HepG2 (cell line): Measurements from ENCODE around the gene ANKRD2. TPM values are rescaled to one million over a fixed set of nuclear protein-coding genes. Genes with fewer than 3 reads are reported as not detected.

Source experiments
- ATF7-NPFF ChIP-seq: sonication (generic); formaldehyde crosslinking; IDR thresholded peaks from 2 replicates; pipeline ENCODE4 v1.8.1; 2023; ENCODE audit warnings: mild to moderate bottlenecking, low read depth, missing genetic modification reagents, moderate library complexity
- DMAP1 ChIP-seq: IDR thresholded peaks from 2 replicates; pipeline ENCODE4 v1.6.1; 2016
- GTF3A ChIP-seq: sonication (generic); formaldehyde crosslinking; conservative IDR thresholded peaks from 2 replicates; pipeline ENCODE4 v1.4.0; 2020; ENCODE audit warnings: mild to moderate bottlenecking, missing genetic modification reagents
- HOXA7 ChIP-seq: sonication (generic); formaldehyde crosslinking; IDR thresholded peaks from 2 replicates; pipeline ENCODE4 v1.8.1; 2022; ENCODE audit warnings: mild to moderate bottlenecking, missing genetic modification reagents, moderate library complexity
- MAFG ChIP-seq: sonication (generic); formaldehyde crosslinking; IDR thresholded peaks from 2 replicates; pipeline ENCODE4 v1.5.1; 2020; ENCODE audit warnings: mild to moderate bottlenecking, missing genetic modification reagents
- NRL ChIP-seq: sonication (generic); formaldehyde crosslinking; IDR thresholded peaks from 2 replicates; pipeline ENCODE4 v1.5.0; 2020; ENCODE audit warnings: missing genetic modification reagents, mild to moderate bottlenecking, moderate library complexity, borderline replicate concordance
- PHF20 ChIP-seq: sonication (generic); formaldehyde crosslinking; IDR thresholded peaks from 2 replicates; pipeline ENCODE4 v1.5.0; 2020; ENCODE audit warnings: mild to moderate bottlenecking, missing genetic modification reagents
- PLSCR1 ChIP-seq: sonication (generic); formaldehyde crosslinking; IDR thresholded peaks from 2 replicates; pipeline ENCODE4 v1.5.0; 2020; ENCODE audit warnings: missing genetic modification reagents, mild to moderate bottlenecking, borderline replicate concordance
- POLR2A ChIP-seq, 2 experiments: IDR thresholded peaks; 2 replicates each; pipeline ENCODE4 v1.6.1; 2011; ENCODE audit warnings: low read depth in 2 of 2, low read length in 2 of 2, mild to moderate bottlenecking in 1 of 2, moderate library complexity in 1 of 2; ENCODE audit not compliant: insufficient read depth in 1 of 2
- STAT6 ChIP-seq: sonication (generic); formaldehyde crosslinking; IDR thresholded peaks from 2 replicates; pipeline ENCODE4 v1.4.0; 2020; ENCODE audit warnings: missing genetic modification reagents, mild to moderate bottlenecking, borderline replicate concordance
- THYN1 ChIP-seq: sonication (generic); formaldehyde crosslinking; IDR thresholded peaks from 2 replicates; pipeline ENCODE4 v1.8.1; 2023; ENCODE audit warnings: low read depth, mild to moderate bottlenecking, moderate library complexity, missing genetic modification reagents, borderline replicate concordance
- ZNF256 ChIP-seq: sonication (generic); formaldehyde crosslinking; conservative IDR thresholded peaks from 2 replicates; pipeline ENCODE4 v1.4.0; 2020; ENCODE audit warnings: missing genetic modification reagents
- ZNF264 ChIP-seq: sonication (generic); formaldehyde crosslinking; IDR thresholded peaks from 2 replicates; pipeline ENCODE4 v1.4.0; 2020; ENCODE audit warnings: missing genetic modification reagents
- ZNF367 ChIP-seq: sonication (generic); formaldehyde crosslinking; IDR thresholded peaks from 2 replicates; pipeline ENCODE4 v1.4.0; 2020; ENCODE audit warnings: missing genetic modification reagents, borderline replicate concordance
- ZNF513 ChIP-seq: sonication (generic); formaldehyde crosslinking; conservative IDR thresholded peaks from 2 replicates; pipeline ENCODE4 v1.5.0; 2020; ENCODE audit warnings: missing genetic modification reagents
- ZNF629 ChIP-seq: sonication (generic); formaldehyde crosslinking; conservative IDR thresholded peaks from 2 replicates; pipeline ENCODE4 v1.5.0; 2020; ENCODE audit warnings: missing genetic modification reagents
- ZNF724P ChIP-seq: sonication (generic); formaldehyde crosslinking; IDR thresholded peaks from 2 replicates; pipeline ENCODE4 v1.8.0; 2022; ENCODE audit warnings: missing genetic modification reagents, borderline replicate concordance
- ZNF740 ChIP-seq: sonication (generic); formaldehyde crosslinking; IDR thresholded peaks from 2 replicates; pipeline ENCODE4 v1.4.0; 2020; ENCODE audit warnings: missing genetic modification reagents
- ZNF83 ChIP-seq: sonication (generic); formaldehyde crosslinking; IDR thresholded peaks from 2 replicates; pipeline ENCODE4 v1.4.0; 2020; ENCODE audit warnings: missing genetic modification reagents, mild to moderate bottlenecking, borderline replicate concordance
- ZNF879 ChIP-seq: sonication (generic); formaldehyde crosslinking; IDR thresholded peaks from 2 replicates; pipeline ENCODE4 v1.8.1; 2023; ENCODE audit warnings: missing genetic modification reagents
- polyA plus RNA-seq, 8 experiments: library from polyadenylated mRNA; depleted of rRNA in 3 of 8; stranded (reverse) in 7 of 8; unstranded in 1 of 8; fragments of >200 nt; fragmentation: Illumina TruSeq in 4 of 8; extraction: Trizol in 4 of 8; gene quantifications; 2 replicates each; pipeline versions ENCODE4 v1.2.1 to v1.2.3, GENCODE V29; 2011 to 2016; ENCODE audit warnings: low read depth in 4 of 8, missing spikeins in 1 of 8, mixed read lengths in 1 of 8; ENCODE audit not compliant: insufficient read depth in 1 of 8
- total RNA-seq, 5 experiments: library from RNA; depleted of rRNA; stranded (reverse); fragments of >200 nt; fragmentation: Illumina TruSeq; extraction: Trizol; gene quantifications; 2 replicates each; pipeline ENCODE4 v1.2.3, GENCODE V29; 2016; ENCODE audit warnings: low read depth in 1 of 5

ANKRD2 gene
- total and polyA plus RNA-seq, 2 of the 13 experiments (the other 11 are each of a cell fraction or from before 2014, with no cell fraction given) = not detected

GRCh38 chr10:97585439-97585811 is 12.8 kb downstream of the ANKRD2 start (continued):
- TF ChIP-seq ZNF256 (CRISPR knock-in tag) = 0 out of 2 replicates have a peak, but pooled peaks have one; percentile 4
- TF ChIP-seq ZNF83 = no peak
- TF ChIP-seq DMAP1 (CRISPR knock-in tag) = no peak
- TF ChIP-seq ZNF264 (CRISPR knock-in tag) = peak; percentile 32; the same call in 1 of the 2 replicates
- 0 out of 2 replicates have a peak, but pooled peaks have one; percentile 9 for TF ChIP-seq ZNF879 (CRISPR knock-in tag)
- TF ChIP-seq ZNF740 = 0 out of 2 replicates have a peak, but pooled peaks have one; percentile 46
- TF ChIP-seq STAT6 = 0 out of 2 replicates have a peak, but pooled peaks have one; percentile 37
- no peak for TF ChIP-seq PLSCR1 (CRISPR knock-in tag)
- no peak for TF ChIP-seq ZNF513 (CRISPR knock-in tag)
- TF ChIP-seq HOXA7 (CRISPR knock-in tag) = no peak
- TF ChIP-seq MAFG (CRISPR knock-in tag) = no peak
- no peak for TF ChIP-seq POLR2A (IDR thresholded peaks at IDR 0.05; ENCODE audit: insufficient read depth in 1 of 2, low read depth in 2 of 2, low read length in 2 of 2)
- TF ChIP-seq ZNF629 (CRISPR knock-in tag) = peak; percentile 12; the same call in 1 of the 2 replicates
- TF ChIP-seq THYN1 (CRISPR knock-in tag) = no peak
- TF ChIP-seq GTF3A = no peak
- 0 out of 2 replicates have a peak, but pooled peaks have one; percentile 4 for TF ChIP-seq PHF20
- 0 out of 2 replicates have a peak, but pooled peaks have one; percentile 30 for TF ChIP-seq NRL (CRISPR knock-in tag)
- TF ChIP-seq ZNF367 (CRISPR knock-in tag) = no peak
- TF ChIP-seq ATF7-NPFF (CRISPR knock-in tag) = 0 out of 2 replicates have a peak, but pooled peaks have one; percentile 34
- TF ChIP-seq ZNF724P = 0 out of 2 replicates have a peak, but pooled peaks have one; percentile 6
- TF ChIP-seq, all 625 proteins: peak for 22
